ENCODE results near the gene GABBR1.

The GABBR1 gene

GRCh38 chr6:29647927-29648642 lies 15.1 kb upstream of the GABBR1 start:
- H3K27ac ChIP-seq, result no peak overlapping the region
- peak; percentile 64 for DNase-seq (ENCODE audit: low spot score)
- POLR2A ChIA-PET (ENCODE audit: low non-redundant PET), result interaction anchor here (1.2 kb wide), 1 partner anchor 49 kb away, joined by 3 read pairs; no protein-coding TSS in a partner anchor
- peak; percentile 80 for TF ChIP-seq CTCF (conservative IDR thresholded peaks at IDR 0.05; ENCODE audit: low read depth)
- CTCF ChIA-PET, result interaction anchor here (0.6 to 4.2 kb wide), 8 partner anchors 15 to 710 kb away, joined by 3 to 56 read pairs (median 3); partner anchors contain the start of gene GABBR1

GRCh38 chr6:29641430-29642148 lies 8.6 kb upstream of the GABBR1 start:
- DNase-seq (ENCODE audit: low spot score), result no peak
- TF ChIP-seq CTCF (conservative IDR thresholded peaks at IDR 0.05; ENCODE audit: low read depth), result no peak
- ChIA-PET CTCF (interaction anchor here (1.8 to 3.2 kb wide), 2 partner anchors 9 to 11 kb away, joined by 14 to 16 read pairs; no protein-coding TSS in a partner anchor), POLR2A (ENCODE audit: low non-redundant PET) (interaction anchor here (1.0 kb wide), 1 partner anchor 9 kb away, joined by 4 read pairs; the partner anchor contains the start of gene GABBR1)
- no peak overlapping the region for H3K27ac ChIP-seq

GRCh38 chr6:29637247-29637646 lies 4.3 kb upstream of the GABBR1 start:
- H3K27ac ChIP-seq, result no peak overlapping the region
- CTCF ChIA-PET, result no interaction called here
- POLR2A ChIA-PET (ENCODE audit: low non-redundant PET), result no interaction called here
- TF ChIP-seq CTCF (conservative IDR thresholded peaks at IDR 0.05; ENCODE audit: low read depth), result no peak
- DNase-seq (ENCODE audit: low spot score), result no peak

- H3K27ac ChIP-seq, result peak overlapping the region; percentile 77
- POLR2A ChIA-PET (ENCODE audit: low non-redundant PET), result interaction anchor here (0.5 kb wide), 1 partner anchor 744 kb away, joined by 7 read pairs; no protein-coding TSS in a partner anchor
- CTCF ChIA-PET, result interaction anchor here (0.6 to 1.4 kb wide), 5 partner anchors 10 to 259 kb away, joined by 3 to 10 read pairs (median 3); no protein-coding TSS in a partner anchor
- no peak for DNase-seq (ENCODE audit: low spot score)
- TF ChIP-seq CTCF (conservative IDR thresholded peaks at IDR 0.05; ENCODE audit: low read depth), result no peak
These were observed 537 bp upstream of the GABBR1 start for GRCh38 chr6:29633534-29633905.

- DNase-seq (ENCODE audit: low spot score), result peak; percentile 45
- ChIA-PET CTCF (interaction anchor here (0.6 kb wide), 2 partner anchors 16 to 20 kb away, joined by 3 read pairs; no protein-coding TSS in a partner anchor), POLR2A (ENCODE audit: low non-redundant PET) (interaction anchor here (0.6 to 0.8 kb wide), 3 partner anchors 10 to 602 kb away, joined by 3 to 4 read pairs (median 4); no protein-coding TSS in a partner anchor)
- TF ChIP-seq CTCF (conservative IDR thresholded peaks at IDR 0.05; ENCODE audit: low read depth), result no peak
- H3K27ac ChIP-seq, result peak overlapping the region; percentile 77
These were observed 887 bp downstream of the GABBR1 start for GRCh38 chr6:29631860-29632731.

Data from RWPE1 (cell line).